ENCODE results near the gene LNP1.
"Not testable (repeated sequence)": the region's sequence is repeated elsewhere in the genome, so short reads cannot be mapped to it uniquely, and the experiment has no call there.

Gene LNP1

GRCh38 chr3:100437721-100438622 lies 36.6 kb downstream of the LNP1 start:
- no peak for DNase-seq

GRCh38 chr3:100438623-100438974 lies 37.3 kb downstream of the LNP1 start:
- DNase-seq, result no peak

GRCh38 chr3:100440895-100441294 lies 39.6 kb downstream of the LNP1 start:
- DNase-seq, result no peak

- DNase-seq, result no peak
These were observed 42.4 kb downstream of the LNP1 start for GRCh38 chr3:100443690-100444089.

GRCh38 chr3:100447067-100447466 lies 45.7 kb downstream of the LNP1 start:
- not testable (repeated sequence) for DNase-seq

- DNase-seq, result no peak
These were observed 46.7 kb downstream of the LNP1 start for GRCh38 chr3:100448079-100448478.

- DNase-seq, result no peak
These were observed 47.9 kb downstream of the LNP1 start for GRCh38 chr3:100449214-100449613.

GRCh38 chr3:100454677-100455076 lies 53.3 kb downstream of the LNP1 start:
- no peak for DNase-seq

GRCh38 chr3:100455841-100456550 lies 54.7 kb downstream of the LNP1 start:
- DNase-seq, result no peak

GRCh38 chr3:100456745-100457144 lies 55.4 kb downstream of the LNP1 start:
- DNase-seq, result no peak

GRCh38 chr3:100457811-100458210 lies 56.5 kb downstream of the LNP1 start:
- DNase-seq, result no peak

GRCh38 chr3:100458814-100459213 lies 57.5 kb downstream of the LNP1 start:
- no peak for DNase-seq

- peak in 1 of 2 donors; percentile 39 for DNase-seq
These were observed 61.7 kb downstream of the LNP1 start for GRCh38 chr3:100463002-100463401.

- DNase-seq, result no peak
These were observed 62.4 kb downstream of the LNP1 start for GRCh38 chr3:100463646-100464155.

- DNase-seq, result no peak
These were observed 64.8 kb downstream of the LNP1 start for GRCh38 chr3:100465892-100466777.

GRCh38 chr3:100467133-100467532 lies 65.8 kb downstream of the LNP1 start:
- DNase-seq, result no peak

GRCh38 chr3:100468676-100469075 lies 67.3 kb downstream of the LNP1 start:
- DNase-seq, result no peak

GRCh38 chr3:100470951-100471350 lies 69.6 kb downstream of the LNP1 start:
- DNase-seq, result no peak

- no peak for DNase-seq
These were observed 70.1 kb downstream of the LNP1 start for GRCh38 chr3:100471444-100471843.

- not testable (repeated sequence) for DNase-seq
These were observed 76.6 kb downstream of the LNP1 start for GRCh38 chr3:100477851-100478360.

- not testable (repeated sequence) for DNase-seq
These were observed 77.2 kb downstream of the LNP1 start for GRCh38 chr3:100478521-100478920.

GRCh38 chr3:100480081-100480480 lies 78.7 kb downstream of the LNP1 start:
- no peak for DNase-seq

GRCh38 chr3:100482176-100482575 lies 80.8 kb downstream of the LNP1 start:
- no peak for DNase-seq
